A673 (cell line): Measurements from ENCODE around the gene CAMK2A. TPM values are rescaled to one million over a fixed set of nuclear protein-coding genes. Genes with fewer than 3 reads are reported as not detected.

ENCODE experiments used
- BruUV-seq: library from RNA; stranded (reverse); fragments of 400-500 nt; replicated peaks from 2 replicates; lab custom pipeline; 2021; lab: Mats Ljungman, UMichigan
- CTCF ChIA-PET: fragments of 300-600 bp; sonication (Branson Sonifier 250); formaldehyde crosslinking; loops from one replicate; lab custom pipeline; 2022; ENCODE audit warnings: antibody characterized with exemption; lab: Charles Lee
- POLR2A ChIA-PET: fragments of 300-600 bp; sonication (Branson Sonifier 250); formaldehyde crosslinking; loops from one replicate; lab custom pipeline; 2022; ENCODE audit warnings: antibody characterized with exemption; ENCODE audit not compliant: low non-redundant PET; lab: Charles Lee
- DNase-seq: peaks from one replicate; pipeline ENCODE4 v3.0.0-alpha.2; 2015; ENCODE audit warnings: low spot score
- H3K27ac ChIP-seq: fragments of 200-600 bp; sonication (generic); 2 replicates; pipeline ENCODE4 v1.5.1; 2016; ENCODE audit warnings: mixed run types, low read depth, mild to moderate bottlenecking, mixed read lengths, antibody characterized with exemption, low read length; ENCODE audit not compliant: poor library complexity, severe bottlenecking
- H3K27me3 ChIP-seq: fragments of 200-600 bp; sonication (generic); replicated peaks from 2 replicates; pipeline ENCODE4 v1.6.1; 2017; ENCODE audit warnings: mixed run types, low read depth, mild to moderate bottlenecking, mixed read lengths, antibody characterized with exemption, low read length; ENCODE audit not compliant: insufficient read depth, poor library complexity
- H3K36me3 ChIP-seq: fragments of 200-600 bp; sonication (generic); 2 replicates; pipeline ENCODE4 v1.6.1; 2016; ENCODE audit warnings: mixed run types, mild to moderate bottlenecking, mixed read lengths, antibody characterized with exemption, low read length; ENCODE audit not compliant: insufficient read depth, poor library complexity, severe bottlenecking
- H3K4me1 ChIP-seq: fragments of 200-600 bp; sonication (generic); 2 replicates; pipeline ENCODE4 v1.6.1; 2017; ENCODE audit warnings: mixed run types, mild to moderate bottlenecking, mixed read lengths, antibody characterized with exemption, low read length; ENCODE audit not compliant: insufficient read depth, poor library complexity, severe bottlenecking
- H3K4me3 ChIP-seq: fragments of 200-600 bp; sonication (generic); 2 replicates; pipeline ENCODE4 v1.5.1; 2016; ENCODE audit warnings: low read depth, mixed run types, mild to moderate bottlenecking, mixed read lengths, low read length; ENCODE audit not compliant: poor library complexity, severe bottlenecking
- H3K9me3 ChIP-seq: fragments of 200-600 bp; sonication (generic); 2 replicates; pipeline ENCODE4 v1.6.1; 2016; ENCODE audit warnings: mixed run types, low read depth, mild to moderate bottlenecking, mixed read lengths, antibody characterized with exemption, low read length; ENCODE audit not compliant: poor library complexity, severe bottlenecking
- EZH2 ChIP-seq: fragments of 200-600 bp; sonication (generic); IDR thresholded peaks from 2 replicates; pipeline ENCODE4 v1.6.1; 2017; ENCODE audit warnings: borderline replicate concordance, low read depth, mild to moderate bottlenecking, mixed read lengths, antibody characterized with exemption, low read length; ENCODE audit not compliant: poor library complexity, severe bottlenecking
- intact Hi-C: fragments of 100-400 bp; cut with micrococcal nuclease; formaldehyde crosslinking; loops from one replicate; pipeline ENCODE4 v1.10.0; 2022; ENCODE audit not compliant: unreplicated experiment
- total RNA-seq: library from RNA; stranded (reverse); gene quantifications from 2 replicates; pipeline ENCODE4 v1.2.3, GENCODE V29; 2021
- TF ChIP-seq, protein P1 (sequence below): fragments of 300-800, 200-600 bp; sonication (generic); conservative IDR thresholded peaks from 2 replicates; pipeline ENCODE4 v1.5.1; 2017; ENCODE audit warnings: low read depth, mild to moderate bottlenecking, antibody characterized with exemption, low read length, moderate library complexity, mixed read lengths

CAMK2A gene
- total RNA-seq, 1 experiment from 2014 or later, result not detected

GRCh38 chr5:150188146-150188842 lies 101.3 kb downstream of the CAMK2A start:
- no peaks in the 10 kb centered on the region for H3K9me3 ChIP-seq
- TF ChIP-seq, protein P1, sequence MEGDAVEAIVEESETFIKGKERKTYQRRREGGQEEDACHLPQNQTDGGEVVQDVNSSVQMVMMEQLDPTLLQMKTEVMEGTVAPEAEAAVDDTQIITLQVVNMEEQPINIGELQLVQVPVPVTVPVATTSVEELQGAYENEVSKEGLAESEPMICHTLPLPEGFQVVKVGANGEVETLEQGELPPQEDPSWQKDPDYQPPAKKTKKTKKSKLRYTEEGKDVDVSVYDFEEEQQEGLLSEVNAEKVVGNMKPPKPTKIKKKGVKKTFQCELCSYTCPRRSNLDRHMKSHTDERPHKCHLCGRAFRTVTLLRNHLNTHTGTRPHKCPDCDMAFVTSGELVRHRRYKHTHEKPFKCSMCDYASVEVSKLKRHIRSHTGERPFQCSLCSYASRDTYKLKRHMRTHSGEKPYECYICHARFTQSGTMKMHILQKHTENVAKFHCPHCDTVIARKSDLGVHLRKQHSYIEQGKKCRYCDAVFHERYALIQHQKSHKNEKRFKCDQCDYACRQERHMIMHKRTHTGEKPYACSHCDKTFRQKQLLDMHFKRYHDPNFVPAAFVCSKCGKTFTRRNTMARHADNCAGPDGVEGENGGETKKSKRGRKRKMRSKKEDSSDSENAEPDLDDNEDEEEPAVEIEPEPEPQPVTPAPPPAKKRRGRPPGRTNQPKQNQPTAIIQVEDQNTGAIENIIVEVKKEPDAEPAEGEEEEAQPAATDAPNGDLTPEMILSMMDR, result no peak
- no peak for TF ChIP-seq EZH2
- no peaks in the 10 kb centered on the region for H3K36me3 ChIP-seq
- ChIA-PET CTCF (no interaction called here), POLR2A (no interaction called here)
- DNase-seq, result no peak
- H3K4me3 ChIP-seq, result no peak overlapping the region
- H3K4me1 ChIP-seq, result no peaks in the 10 kb centered on the region
- intact Hi-C loops, result no loop called here
- BruUV-seq, result no TSS peak
- no peak overlapping the region for H3K27ac ChIP-seq
- H3K27me3 ChIP-seq, result peaks cover 38% of the 10 kb centered on the region

DNA sequence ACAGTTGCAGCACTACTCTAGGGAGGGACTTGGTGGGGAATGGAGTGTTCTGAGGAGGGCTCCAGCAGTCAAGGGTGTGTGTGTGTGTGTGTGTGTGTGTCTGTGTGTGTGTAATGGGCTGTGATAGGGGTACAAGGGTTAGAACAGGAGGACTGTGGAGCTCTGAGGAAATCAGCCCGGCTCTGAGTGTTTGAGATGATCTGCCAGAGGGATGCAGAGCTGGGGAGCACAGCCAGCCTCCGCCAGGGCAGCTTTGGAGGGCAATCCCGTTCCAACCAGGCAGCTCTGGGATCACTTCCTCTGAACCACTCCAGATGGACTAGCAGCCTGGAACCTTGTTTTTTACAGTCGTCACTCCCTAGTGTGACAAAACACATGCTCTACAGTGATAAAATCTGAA lies 102.7 kb downstream of the CAMK2A start:
- peaks cover 38% of the 10 kb centered on the region for H3K27me3 ChIP-seq
- no peak for DNase-seq
- intact Hi-C loops, result no loop called here
- H3K36me3 ChIP-seq, result no peaks in the 10 kb centered on the region
- H3K27ac ChIP-seq, result no peak overlapping the region
- TF ChIP-seq, protein P1, result no peak
- no peak for TF ChIP-seq EZH2
- POLR2A ChIA-PET, result no interaction called here
- H3K9me3 ChIP-seq, result no peaks in the 10 kb centered on the region
- H3K4me1 ChIP-seq, result no peaks in the 10 kb centered on the region
- no peak overlapping the region for H3K4me3 ChIP-seq
- no TSS peak for BruUV-seq
- CTCF ChIA-PET, result no interaction called here

DNA sequence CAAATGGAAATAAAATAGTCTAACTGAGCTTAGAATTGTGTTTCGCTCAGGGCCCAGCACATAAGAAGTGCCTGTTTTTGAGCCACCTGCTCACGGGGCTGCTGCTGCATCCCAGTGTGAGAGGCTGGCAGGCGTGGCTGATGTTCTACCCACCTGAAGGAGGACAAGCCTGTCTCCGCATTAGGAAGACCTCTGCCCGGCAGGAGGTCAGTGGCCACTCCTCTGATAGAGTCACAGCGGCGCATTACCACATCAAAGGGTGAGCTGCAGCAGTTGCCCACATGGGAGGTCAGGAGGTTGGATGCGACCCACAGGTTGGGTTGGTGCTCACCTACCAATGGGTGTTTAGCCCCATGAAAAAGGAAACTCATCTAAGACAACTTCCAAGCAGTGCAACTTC lies 103.4 kb downstream of the CAMK2A start:
- H3K27me3 ChIP-seq, result peaks cover 34% of the 10 kb centered on the region
- no peak for DNase-seq
- no peak overlapping the region for H3K4me3 ChIP-seq
- TF ChIP-seq, protein P1, result no peak
- no peak for TF ChIP-seq EZH2
- no peak overlapping the region for H3K27ac ChIP-seq
- CTCF ChIA-PET, result no interaction called here
- POLR2A ChIA-PET, result no interaction called here
- no TSS peak for BruUV-seq
- H3K36me3 ChIP-seq, result no peaks in the 10 kb centered on the region
- H3K4me1 ChIP-seq, result no peaks in the 10 kb centered on the region
- intact Hi-C loops, result no loop called here
- H3K9me3 ChIP-seq, result no peaks in the 10 kb centered on the region
